Stimulated activated CD8-positive, alpha-beta memory T cell treated with anti-CD3 and anti-CD28 coated beads, Interleukin-15, amount 100 ng/mL, for 1 hour (primary cell): Measurements from ENCODE around the gene ANTXRL.
"Not testable (repeated sequence)": the region's sequence is repeated elsewhere in the genome, so short reads cannot be mapped to it uniquely, and the experiment has no call there.

Experiments
- DNase-seq: peaks from one replicate; pipeline ENCODE4 v3.0.0-alpha.2; 2020; ENCODE audit warnings: low read depth

ANTXRL gene

DNA sequence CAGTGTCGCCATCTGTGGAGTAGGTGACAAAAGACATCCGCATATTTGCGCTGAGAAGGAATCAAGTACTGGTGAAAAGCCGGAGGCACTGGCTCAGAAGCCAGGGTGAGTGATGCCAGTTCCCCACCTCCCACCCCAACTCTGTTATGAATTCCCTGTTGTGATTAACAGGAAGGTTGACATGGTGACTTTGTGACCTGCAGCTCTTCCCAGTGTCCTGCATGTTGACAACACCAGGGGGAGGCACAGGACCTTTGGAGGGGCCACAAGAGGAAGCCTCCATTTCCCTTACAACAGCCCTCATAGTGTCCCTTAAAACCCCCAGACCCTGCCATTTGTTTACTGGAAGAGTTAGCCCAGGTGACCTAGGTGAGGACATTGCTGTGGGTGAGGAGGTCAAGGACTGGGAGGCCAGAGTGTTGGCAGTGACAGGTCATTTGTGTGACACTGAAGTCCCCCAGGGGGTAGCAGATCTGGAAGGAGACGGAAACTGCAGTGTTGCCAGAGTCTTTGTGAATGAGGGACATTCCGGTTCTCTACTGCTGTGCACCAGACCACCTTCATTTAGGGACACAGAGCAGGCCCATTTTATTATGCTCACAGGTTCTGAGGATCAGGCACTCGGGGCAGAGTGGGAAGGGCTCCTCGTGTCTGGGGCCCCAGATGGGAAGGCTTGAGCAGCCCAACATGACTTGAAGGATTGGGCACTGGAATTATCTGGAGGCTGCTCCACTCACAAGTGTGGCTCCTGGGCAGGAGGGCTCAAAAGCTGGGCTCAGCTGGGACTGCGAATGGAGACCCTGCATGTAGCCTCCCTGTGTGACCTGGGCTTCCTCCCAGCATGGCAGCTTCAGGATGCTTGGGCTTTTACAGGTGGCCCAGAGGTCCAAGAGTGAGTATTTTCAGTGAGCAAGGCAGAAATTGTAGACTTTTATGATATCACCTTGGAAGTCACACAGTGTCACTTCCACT lies 13.0 kb upstream of the ANTXRL start:
- no peak for DNase-seq

DNA sequence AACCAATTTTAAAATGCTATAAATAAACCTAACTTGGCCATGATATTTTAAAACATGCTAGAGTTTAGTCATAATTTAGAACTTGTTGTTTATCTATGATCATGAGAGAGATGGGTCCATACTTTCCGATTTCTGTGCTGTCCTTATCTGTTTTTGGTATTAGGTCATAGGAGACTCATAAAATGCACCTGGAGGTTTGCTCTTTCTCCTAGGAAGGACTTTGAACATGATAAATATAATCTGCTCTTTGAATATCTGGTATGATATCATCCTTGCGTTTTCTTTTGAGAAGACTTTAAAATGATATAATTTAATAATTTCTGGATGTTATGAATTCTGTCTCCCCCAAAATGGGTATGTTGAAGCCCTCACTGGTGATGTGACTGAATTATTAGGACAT lies 9.0 kb upstream of the ANTXRL start:
- no peak for DNase-seq

DNA sequence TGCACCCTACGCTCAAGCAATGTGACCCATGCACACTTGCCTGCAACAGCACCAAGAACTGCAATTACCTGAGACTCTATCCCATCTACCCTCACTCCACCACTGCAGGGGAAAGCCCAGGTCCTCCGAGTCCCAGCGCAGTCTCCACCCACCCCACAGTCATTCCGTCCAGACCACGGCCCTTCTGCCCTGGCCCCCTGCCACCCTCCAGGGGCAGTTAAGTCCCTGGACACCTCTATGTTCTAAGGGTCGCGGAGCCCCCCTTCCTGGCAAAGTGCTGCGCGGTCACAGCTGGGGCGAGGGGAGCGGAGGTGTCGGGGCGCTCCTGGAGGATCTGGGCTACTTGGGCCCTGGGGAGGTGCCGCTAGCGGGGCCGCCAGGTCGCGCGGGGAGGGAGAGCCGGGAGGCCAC lies 4.4 kb upstream of the ANTXRL start:
- DNase-seq = not testable (repeated sequence)

DNA sequence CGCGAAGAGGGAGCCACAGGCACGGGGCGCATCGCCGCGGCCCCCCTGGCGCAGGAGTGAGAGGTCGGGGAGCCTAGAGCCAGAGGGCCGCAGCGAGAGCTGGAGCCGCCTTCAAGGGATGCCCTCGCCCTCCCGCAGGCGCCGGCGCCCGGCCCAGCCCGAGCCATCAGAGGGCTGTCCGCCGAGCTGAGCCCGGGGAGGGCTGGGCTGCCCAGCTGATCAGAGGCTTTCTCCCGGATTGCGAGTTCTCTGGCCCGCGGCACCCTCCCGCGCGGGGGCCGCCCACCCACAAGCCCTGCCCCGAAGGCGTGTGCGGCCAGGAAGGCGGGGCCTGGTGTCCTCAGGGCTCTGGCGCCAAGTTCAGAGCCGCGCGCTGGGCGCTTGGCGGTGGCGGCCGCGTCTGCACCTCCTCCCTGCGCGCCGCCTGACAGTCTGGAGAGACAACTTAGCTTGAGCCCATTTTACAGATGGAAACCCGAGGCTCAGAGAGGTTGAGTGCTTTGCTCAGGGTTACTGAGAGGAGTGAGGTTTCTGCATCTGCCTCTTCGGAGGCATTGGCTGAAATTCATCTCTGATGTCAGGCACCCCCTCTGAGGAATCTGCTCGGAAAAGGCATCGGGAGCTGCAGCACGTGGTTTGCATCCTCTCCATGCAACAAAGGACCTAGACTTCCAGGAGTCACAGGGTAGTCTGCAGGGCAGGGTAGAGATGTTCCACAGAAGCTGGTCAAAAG lies 3.8 kb upstream of the ANTXRL start:
- DNase-seq = peak; percentile 24

DNA sequence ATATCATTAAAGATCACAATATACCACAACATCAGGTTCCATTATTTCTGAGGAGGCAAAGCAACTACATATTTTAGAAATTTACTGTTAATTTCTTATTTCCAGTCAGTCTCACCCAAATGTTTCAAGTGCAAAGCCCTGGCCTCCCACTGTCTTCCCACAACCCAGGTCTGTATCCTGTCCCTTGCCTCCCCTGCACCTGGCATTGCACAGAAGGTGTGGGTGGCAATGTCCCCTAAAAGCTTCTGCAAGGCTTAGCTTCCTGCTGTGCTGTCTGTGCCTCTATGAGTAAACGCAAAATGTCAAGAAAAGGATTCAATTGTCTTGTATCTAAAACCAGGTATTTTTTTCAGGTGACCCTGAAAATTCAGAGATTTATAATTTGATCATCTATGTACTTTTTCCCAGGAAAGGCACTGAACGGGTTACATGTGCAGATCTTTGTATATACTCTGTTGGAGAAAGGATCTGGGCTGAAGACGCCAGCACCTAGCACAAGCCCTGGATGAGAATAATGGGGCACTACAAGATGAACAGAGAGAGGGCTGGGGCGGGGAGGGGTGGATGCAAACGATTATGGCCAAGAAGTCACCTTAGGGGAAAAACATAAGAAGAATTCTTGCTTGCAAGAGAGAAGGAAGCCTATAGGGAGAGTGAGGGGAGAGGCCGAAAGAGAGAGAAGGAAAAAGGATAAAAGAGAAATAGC lies 3.1 kb upstream of the ANTXRL start:
- DNase-seq = no peak

DNA sequence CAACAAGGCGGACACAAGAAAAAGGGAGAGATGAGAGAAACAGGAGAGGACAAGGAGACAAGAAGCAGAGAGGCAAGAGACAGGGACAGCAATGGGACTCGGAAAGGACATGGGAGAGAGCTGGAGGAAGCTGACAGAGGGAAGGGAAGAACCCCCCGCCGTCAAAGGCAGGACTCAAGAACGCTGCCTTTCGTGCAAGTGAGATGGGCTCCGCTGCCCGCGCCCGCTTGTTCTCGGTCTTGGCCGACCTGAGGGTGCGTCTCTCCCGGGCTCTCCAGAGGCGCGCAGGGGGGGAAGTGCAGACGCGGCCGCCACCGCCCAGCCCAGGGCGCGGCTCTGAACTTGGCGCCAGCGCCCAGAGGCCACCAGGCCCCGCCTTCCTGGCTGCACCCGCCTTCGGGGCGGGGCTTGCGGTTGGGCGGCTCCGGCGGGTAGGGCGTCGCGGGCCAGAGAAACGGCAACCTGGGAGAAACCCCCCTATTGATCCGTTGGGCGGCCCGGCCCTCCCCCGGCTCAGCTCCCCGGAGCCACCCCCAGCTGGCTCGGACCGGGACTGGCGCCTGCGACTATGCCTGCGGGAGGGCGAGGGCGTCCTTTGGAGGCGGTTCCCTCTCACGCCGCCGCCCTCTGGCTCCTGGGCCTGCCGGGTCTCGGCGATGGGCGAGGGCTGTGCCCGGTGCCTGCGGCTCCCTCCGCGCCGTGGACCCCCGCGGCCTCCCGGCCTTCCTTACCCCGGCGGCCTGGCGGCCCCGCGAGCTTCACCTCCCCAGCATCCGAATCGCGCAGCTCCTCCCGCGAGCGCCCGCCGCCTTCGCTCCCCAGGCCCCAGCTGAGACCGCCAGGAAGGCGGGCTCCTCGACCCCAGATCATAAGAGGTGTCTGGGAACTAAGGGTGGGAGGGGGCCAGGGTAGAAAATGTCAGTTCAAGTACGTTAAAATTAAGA lies 2.2 kb upstream of the ANTXRL start:
- DNase-seq = peak; percentile 39

DNA sequence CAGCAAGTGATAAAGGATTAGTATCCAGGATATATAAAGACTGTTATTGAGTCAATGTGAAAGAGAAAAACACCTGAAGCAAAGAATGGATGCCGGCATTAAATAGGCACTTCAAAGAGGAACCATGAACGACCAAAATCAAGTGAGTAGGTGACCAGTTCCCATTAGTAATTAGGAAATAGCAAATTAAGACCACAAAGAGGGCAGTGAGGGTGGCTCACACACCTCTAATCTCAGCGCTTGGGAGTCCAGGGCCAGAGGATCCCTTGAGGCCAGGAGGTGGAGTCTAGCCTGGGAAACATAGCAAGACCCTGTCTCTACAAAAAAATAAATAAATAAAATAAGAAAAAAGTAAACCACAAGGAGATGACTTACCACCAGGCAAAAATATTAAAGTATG lies 1.5 kb upstream of the ANTXRL start:
- no peak for DNase-seq

DNA sequence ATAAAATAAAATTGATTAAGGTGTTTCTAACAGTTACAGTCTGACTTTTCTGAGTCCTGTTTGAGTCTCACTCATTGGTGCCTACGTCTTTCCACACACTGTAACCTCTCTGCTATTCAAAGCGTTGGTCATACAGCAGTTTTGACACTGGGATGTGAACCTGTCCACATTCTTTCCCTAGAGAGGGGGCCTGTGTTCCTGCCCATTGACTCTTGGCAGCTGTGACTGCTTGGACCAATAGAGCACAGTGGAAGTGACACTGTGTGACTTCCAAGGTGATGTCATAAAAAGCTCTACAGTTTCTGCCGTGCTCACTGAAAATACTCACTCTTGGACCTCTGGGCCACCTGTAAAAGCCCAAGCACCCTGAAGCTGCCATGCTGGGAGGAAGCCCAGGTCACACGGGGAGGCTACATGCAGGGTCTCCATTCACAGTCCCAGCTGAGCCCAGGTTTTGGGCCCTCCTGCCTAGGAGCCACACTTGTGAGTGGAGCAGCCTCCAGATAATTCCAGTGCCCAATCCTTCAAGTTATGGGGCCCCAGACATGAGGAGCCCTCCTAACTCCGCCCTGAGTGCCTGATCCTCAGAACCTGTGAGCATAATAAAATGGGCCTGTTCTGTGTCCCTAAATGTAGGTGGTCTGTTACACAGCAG lies 704 bp upstream of the ANTXRL start:
- DNase-seq = no peak

DNA sequence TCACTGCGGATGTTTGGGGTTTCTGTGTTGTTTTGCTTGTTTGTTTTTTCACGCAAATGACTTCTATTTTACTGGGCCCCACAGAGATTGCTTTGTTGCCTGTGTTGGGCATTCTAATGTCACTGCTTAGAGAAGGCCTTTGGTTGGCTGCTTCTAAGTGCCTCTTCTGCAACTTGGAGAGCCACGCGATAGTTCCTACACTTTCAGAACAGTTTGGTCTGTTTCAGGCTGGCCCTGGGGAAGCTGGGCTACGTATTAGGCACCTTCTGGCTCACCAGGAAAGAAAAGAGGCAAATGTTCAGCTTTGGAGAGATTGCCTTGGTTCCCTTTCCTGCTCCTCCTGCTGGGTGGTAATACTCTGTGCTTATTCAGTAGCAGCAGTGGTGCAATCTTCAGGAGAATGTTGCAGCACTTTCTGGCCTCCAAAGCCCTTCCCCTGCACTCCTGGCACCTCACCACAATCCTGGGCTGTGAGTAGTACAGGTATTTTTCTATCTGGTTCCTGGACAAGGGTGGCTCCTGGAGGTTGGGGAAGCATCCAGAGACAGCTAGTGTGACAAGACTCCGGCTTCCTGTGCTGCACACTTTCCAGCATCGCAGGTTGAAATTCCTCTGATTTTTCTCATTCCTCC lies 1.2 kb downstream of the ANTXRL start:
- no peak for DNase-seq

DNA sequence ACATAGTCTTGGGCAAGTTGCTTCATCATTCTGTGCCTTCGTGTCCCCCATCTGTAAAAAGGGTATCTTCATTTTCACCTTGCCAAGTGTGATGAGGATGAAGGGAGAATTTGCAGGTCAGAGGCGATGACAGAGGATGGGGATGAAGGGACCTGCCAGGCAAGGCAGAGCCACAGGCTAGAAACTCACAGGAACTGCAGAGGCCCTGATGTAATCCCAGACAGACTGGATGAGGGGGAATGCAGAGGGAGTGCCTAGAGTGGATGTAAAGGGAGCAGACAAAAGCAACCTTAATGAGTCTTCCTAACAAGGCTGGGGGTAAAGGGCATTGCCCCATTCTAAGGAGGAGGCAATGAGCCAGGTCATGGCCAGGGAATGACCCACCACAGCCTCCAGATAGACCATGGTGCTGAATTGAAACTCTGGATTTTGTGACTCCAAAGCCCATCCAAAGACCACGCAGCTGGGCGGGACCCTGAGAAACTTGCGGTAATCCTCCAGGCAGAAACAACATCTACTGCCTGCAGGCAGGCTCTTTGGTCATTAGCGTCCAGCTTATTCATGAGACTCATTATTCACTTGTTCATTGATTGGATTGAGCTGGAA lies 1.9 kb downstream of the ANTXRL start:
- no peak for DNase-seq

DNA sequence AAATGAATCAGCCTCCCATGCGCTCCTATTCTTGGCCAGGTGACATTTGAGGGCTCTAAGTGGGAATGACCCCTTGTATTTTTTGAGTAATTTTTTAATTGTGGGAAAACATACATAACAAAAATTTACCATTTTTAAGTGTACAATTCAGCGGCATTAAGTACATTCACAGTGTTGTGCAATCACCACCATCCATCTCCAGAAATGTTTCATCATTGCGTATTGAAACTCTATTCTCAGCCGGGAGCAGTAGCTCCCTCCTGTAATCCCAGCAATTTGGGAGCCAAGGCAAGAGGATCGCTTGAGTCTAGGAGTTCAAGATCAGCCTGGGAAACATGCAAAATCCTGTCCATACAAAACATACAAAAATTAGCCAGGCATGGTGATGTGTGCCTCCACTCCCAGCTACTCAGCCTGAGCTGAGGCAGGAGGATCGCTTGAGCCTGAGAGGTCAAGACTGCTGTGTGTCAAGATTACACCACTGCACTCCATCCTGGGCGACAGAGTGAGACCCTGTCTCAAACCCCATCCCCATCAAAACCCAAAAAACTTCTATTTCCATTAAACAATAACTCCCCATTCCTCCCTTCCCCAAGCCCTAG lies 2.5 kb downstream of the ANTXRL start:
- no peak for DNase-seq

DNA sequence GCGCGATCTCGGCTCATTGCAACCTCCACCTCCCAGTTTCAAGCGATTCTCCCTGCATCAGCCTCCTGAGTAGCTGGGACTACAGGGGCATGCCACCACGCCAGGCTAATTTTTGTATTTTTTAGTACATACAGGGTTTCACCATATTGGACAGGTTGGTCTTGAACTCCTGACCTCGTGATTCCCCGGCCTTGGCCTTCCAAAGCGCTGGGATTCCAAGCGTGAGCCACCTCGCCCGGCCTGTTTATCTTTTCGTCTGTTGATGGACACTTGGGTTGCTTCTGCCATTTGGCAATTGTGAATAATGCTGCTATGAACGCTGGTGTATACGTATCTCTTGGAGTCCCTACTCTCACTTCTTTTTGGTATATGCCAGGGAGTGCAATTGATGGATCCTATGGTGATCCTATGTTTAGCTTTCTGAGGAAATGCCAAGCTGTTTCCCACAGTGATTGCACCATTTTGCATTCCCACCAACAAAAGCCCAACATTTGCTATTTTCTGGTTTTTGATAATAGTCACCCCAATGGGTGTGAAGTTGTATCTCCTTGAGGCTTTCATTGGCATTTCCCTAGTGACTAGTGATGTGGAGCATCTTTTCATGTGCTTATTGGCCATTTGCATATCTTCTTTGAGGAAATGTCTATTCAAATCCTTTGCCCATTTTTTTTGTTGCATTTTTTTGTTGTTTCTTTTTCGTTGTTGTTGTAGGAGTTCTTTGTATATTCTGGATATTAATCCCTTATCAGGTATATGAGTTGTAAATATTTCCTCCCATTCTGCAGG lies 3.5 kb downstream of the ANTXRL start:
- no peak for DNase-seq

DNA sequence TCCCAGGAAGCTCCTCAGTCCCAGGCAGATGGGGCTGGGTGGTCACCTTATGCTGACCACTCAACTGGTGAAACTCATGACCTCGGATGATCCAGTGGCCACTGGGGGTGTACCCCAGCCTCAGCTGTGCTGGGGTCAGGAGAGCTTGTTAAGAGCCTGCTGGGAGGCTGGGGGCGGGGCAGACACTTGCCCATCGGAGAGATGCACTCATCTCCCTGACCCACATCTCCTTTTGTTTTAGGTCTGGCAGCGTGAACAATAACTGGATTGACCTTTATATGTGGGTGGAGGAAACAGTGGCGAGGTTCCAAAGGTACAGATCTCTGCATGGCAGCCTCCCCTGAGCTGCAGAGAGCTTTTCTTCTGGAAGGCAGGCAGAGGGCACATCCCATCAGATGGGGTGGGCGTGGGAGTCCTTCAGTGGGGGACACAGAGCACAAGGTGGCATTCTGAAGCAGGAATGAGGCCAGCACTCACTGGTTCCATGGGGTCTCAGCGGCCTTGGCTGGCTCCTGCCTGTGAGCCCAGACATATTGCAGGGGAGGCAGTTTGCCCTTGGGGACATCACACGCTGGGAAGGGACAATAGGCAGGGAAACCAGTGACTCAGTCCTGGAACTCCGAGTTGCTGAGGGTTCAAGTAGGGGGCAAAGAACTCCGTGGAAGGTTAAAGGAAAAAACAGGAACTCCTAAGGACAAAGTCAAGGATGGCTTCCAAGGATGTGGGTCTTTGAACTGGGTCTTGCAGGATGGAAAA lies 5.2 kb downstream of the ANTXRL start:
- no peak for DNase-seq

DNA sequence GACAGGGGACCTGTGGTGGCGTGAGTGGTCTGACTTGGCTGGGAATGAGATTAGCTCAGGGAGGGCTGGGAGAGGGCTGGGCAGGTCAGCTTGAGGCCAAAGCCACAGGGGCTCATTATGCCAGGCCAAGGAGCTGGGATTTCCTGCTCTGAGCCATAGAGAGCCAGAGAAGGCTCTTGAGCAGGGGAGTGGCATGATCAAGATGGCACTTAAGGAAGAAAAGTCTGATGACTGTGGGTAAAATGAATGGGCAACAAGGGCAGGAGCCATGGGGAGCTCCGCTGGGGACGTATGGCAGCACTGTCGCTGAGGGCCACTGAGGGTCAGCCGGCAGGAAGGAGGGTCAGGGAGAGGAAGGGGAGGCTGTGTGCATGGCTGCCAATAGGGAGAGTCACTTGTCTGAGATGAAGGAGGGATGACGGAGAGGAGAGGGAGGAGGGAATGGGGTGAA lies 5.8 kb downstream of the ANTXRL start:
- no peak for DNase-seq

DNA sequence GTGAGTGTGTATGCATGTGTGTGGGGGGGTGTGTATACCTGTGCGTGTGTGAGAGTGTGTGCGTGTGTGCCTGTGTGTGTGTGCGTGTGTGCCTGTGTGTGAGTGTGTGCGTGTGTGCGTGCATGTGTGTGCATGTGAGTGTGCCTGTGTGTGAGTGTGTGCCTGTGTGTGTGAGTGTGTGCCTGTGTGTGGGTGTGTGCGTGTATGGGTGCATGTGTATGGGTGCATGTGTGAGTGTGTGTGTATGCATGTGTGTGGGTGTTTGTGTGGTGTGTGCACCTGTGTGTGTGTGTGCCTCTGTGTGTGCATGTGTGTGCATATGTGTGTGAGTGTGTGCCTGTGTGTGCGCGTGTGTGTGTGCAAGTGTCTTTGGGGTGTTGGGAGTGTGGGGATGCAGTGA lies 6.4 kb downstream of the ANTXRL start:
- no peak for DNase-seq

DNA sequence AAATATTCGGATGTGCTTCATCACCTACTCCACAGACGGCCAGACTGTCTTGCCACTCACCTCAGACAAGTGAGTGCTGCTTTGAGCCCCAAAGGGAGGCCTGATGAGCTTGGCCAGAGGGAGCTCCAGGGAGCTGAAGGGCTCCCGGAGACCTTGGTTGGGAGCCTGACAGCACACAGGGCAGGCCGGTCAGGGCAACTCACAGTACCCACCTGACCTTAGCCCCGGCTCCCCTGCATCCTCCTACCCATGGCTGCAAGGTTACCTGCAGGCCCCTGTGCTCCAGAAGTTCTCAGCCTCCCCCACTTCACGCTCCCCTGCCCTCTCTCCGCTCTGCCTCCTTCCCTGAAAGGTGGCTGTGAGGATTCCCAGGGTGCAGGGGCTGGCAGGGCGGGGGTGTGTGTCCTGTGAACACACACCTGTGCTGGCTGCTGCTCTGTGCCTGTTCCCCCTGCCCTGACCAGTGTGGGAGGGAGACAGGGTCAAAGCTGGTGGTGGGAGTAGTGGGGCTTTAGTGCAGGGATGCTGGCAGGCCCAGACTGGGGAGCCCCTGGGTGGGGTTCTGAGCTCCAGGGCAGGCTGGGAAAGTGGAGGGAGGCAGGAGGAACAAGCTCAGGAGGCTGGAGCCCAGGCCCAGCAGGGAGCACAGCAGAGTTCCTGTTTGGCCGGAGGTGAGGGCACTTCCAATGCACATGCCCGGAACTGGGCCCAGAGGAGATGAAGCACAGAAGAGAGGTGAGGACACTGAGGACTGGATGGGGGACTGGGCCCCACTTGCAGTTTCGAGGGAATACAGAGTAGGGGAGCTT lies 7.2 kb downstream of the ANTXRL start:
- no peak for DNase-seq

DNA sequence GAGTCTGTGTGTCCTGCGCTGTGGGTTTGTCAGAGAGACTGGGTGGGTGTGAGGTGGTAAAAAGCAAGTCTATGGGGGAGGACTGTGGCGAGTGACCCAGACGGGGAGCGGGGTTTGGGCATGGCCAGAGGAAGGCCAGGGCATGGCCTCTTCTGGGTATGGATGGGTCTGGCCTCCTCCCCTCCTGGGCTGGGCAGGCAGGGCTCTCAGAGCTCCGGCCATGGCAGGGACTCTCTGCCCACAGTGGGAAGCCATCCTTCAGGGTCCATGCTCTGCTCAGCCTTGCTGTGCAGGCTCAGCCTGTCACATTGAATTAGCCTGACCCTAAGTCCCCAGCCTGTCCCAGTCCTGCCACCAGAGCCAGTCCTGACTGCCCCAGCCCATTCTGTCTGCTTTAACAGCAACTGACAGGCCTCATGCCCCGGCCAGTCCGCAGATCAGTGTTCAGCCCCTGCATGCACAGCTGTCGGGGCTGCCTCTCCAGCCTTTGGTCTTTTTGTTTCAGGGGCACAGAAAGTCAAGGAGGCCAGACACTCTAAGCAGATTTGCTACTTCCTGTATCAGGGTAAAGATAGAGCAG lies 7.9 kb downstream of the ANTXRL start:
- no peak for DNase-seq
